K562 (cell line): ENCODE data around the gene GLP1R.

ENCODE experiments used
- JUN ChIP-seq, 2 experiments: sonication (generic) in 1 of 2; formaldehyde crosslinking in 1 of 2; IDR thresholded peaks; 2 replicates each; pipeline versions ENCODE4 v1.6.1 to v1.8.0; 2012 to 2022; ENCODE audit warnings: borderline replicate concordance in 2 of 2, mild to moderate bottlenecking in 2 of 2, improper control_type of control experiment in 1 of 2, low read depth in 1 of 2, low read length in 1 of 2, missing genetic modification reagents in 1 of 2
- NR2C1 ChIP-seq, 2 experiments: fragments of 450-650 bp; IDR thresholded peaks; 2 replicates each; pipeline ENCODE4 v1.6.1; 2017; ENCODE audit warnings: mild to moderate bottlenecking in 2 of 2, antibody characterized with exemption in 1 of 2, inconsistent platforms in 1 of 2, missing compliant biosample characterization in 1 of 2, missing genetic modification characterization in 1 of 2
- POLR2A ChIP-seq: fragments of 450-650 bp; conservative IDR thresholded peaks from 2 replicates; pipeline ENCODE4 v1.6.1; 2016
- RAD51 ChIP-seq: fragments of 450-650 bp; IDR thresholded peaks from 2 replicates; pipeline ENCODE4 v1.7.1; 2016; ENCODE audit warnings: low read depth, mild to moderate bottlenecking, borderline replicate concordance
- SIRT6 ChIP-seq: IDR thresholded peaks from one replicate; pipeline ENCODE4 v1.6.1; 2012; ENCODE audit warnings: low read depth, mild to moderate bottlenecking, control low read depth, inconsistent platforms, low read length, moderate library complexity
- ZNF143 ChIP-seq: sonication (generic); formaldehyde crosslinking; IDR thresholded peaks from 2 replicates; pipeline ENCODE4 v1.9.0; 2022; ENCODE audit warnings: mild to moderate bottlenecking, missing genetic modification reagents
- TF ChIP-seq, protein P1 (sequence below), 2 experiments: IDR thresholded peaks; 2 replicates each; pipeline ENCODE4 v1.6.1; 2012; ENCODE audit warnings: improper control_type of control experiment in 2 of 2, low read depth in 2 of 2, low read length in 2 of 2, borderline replicate concordance in 1 of 2
- TF ChIP-seq, protein P2 (sequence below), 3 experiments: IDR thresholded peaks in 2 of 3; conservative IDR thresholded peaks in 1 of 3; 2 replicates each; pipeline ENCODE4 v1.5.1; 2011 to 2012; ENCODE audit warnings: low read length in 3 of 3, mild to moderate bottlenecking in 3 of 3, control low read depth in 2 of 3, improper control_type of control experiment in 1 of 3, inconsistent platforms in 1 of 3, low read depth in 1 of 3, mixed read lengths in 1 of 3, moderate library complexity in 1 of 3; ENCODE audit not compliant: insufficient read depth in 2 of 3

DNA sequence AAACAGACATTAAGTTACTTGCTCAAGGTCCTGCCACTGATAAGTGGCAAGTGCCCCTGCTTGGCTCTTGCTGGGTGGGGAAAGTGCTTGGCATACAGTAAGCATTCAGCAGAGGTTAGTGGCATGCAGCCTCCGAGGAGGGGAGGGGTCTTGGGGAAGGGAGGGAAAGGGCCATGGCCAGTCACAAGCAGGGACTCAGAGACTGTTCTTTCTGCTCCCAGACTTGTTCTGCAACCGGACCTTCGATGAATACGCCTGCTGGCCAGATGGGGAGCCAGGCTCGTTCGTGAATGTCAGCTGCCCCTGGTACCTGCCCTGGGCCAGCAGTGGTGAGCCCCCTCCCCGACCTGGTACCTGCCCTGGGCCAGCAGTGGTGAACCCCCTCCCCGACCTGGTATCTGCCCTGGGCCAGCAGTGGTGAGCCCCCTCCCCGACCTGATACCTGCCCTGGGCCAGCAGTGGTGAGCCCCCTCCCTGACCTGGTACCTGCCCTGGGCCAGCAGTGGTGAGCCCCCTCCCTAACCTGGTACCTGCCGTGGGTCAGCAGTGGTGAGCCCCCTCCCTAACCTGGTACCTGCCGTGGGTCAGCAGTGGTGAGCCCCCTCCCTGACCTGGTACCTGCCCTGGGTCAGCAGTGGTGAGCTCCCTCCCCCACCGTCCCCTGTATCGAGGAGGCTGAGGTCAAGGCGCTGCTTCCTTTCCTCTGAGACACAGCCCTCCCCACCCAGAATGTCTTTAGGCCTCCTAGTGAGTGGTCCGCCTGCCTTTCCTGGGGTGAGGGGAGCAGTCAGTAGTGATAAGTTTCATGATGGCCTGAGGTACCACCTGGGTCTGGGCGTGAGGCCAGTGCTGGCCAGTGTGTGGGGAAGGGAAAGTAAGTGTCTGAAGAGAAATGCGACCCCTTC, 8.9 kb downstream of the GLP1R start:
- no peak for TF ChIP-seq NR2C1 (IDR thresholded peaks at IDR 0.05)
- TF ChIP-seq NR2C1 (tag; IDR thresholded peaks at IDR 0.05): no peak
- no peak for TF ChIP-seq SIRT6
- TF ChIP-seq, protein P1, sequence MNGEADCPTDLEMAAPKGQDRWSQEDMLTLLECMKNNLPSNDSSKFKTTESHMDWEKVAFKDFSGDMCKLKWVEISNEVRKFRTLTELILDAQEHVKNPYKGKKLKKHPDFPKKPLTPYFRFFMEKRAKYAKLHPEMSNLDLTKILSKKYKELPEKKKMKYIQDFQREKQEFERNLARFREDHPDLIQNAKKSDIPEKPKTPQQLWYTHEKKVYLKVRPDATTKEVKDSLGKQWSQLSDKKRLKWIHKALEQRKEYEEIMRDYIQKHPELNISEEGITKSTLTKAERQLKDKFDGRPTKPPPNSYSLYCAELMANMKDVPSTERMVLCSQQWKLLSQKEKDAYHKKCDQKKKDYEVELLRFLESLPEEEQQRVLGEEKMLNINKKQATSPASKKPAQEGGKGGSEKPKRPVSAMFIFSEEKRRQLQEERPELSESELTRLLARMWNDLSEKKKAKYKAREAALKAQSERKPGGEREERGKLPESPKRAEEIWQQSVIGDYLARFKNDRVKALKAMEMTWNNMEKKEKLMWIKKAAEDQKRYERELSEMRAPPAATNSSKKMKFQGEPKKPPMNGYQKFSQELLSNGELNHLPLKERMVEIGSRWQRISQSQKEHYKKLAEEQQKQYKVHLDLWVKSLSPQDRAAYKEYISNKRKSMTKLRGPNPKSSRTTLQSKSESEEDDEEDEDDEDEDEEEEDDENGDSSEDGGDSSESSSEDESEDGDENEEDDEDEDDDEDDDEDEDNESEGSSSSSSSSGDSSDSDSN (IDR thresholded peaks at IDR 0.05; ENCODE audit: borderline replicate concordance in 1 of 2, low read depth in 2 of 2, low read length in 2 of 2): no peak
- TF ChIP-seq POLR2A: no peak
- TF ChIP-seq RAD51: no peak
- TF ChIP-seq JUN (IDR thresholded peaks at IDR 0.05; ENCODE audit: borderline replicate concordance, low read depth, low read length): no peak
- TF ChIP-seq JUN (CRISPR knock-in tag; IDR thresholded peaks at IDR 0.05; ENCODE audit: borderline replicate concordance): no peak
- TF ChIP-seq, protein P2, sequence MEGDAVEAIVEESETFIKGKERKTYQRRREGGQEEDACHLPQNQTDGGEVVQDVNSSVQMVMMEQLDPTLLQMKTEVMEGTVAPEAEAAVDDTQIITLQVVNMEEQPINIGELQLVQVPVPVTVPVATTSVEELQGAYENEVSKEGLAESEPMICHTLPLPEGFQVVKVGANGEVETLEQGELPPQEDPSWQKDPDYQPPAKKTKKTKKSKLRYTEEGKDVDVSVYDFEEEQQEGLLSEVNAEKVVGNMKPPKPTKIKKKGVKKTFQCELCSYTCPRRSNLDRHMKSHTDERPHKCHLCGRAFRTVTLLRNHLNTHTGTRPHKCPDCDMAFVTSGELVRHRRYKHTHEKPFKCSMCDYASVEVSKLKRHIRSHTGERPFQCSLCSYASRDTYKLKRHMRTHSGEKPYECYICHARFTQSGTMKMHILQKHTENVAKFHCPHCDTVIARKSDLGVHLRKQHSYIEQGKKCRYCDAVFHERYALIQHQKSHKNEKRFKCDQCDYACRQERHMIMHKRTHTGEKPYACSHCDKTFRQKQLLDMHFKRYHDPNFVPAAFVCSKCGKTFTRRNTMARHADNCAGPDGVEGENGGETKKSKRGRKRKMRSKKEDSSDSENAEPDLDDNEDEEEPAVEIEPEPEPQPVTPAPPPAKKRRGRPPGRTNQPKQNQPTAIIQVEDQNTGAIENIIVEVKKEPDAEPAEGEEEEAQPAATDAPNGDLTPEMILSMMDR (IDR thresholded peaks at IDR 0.05 in 2 of 3, conservative IDR thresholded peaks at IDR 0.05 in 1 of 3; ENCODE audit: insufficient read depth in 2 of 3, low read depth in 1 of 3, low read length in 3 of 3): no peak
- no peak for TF ChIP-seq ZNF143
